HepG2 (cell line): ENCODE data around the gene STARD5. TPM values are rescaled to one million over a fixed set of nuclear protein-coding genes. Genes with fewer than 3 reads are reported as not detected.

Experiments used
- ARHGAP35 ChIP-seq: sonication (generic); formaldehyde crosslinking; IDR thresholded peaks from 2 replicates; pipeline ENCODE4 v1.9.0; 2022; ENCODE audit warnings: mild to moderate bottlenecking, inconsistent platforms, moderate library complexity, missing genetic modification reagents, borderline replicate concordance
- BHLHE40 ChIP-seq: IDR thresholded peaks from 2 replicates; pipeline ENCODE4 v1.6.1; 2011; ENCODE audit warnings: low read length, improper control_type of control experiment
- GABPB1 ChIP-seq: IDR thresholded peaks from 2 replicates; pipeline ENCODE4 v1.6.1; 2016; ENCODE audit warnings: mild to moderate bottlenecking, missing genetic modification reagents, moderate library complexity, missing compliant biosample characterization
- IKZF5 ChIP-seq: IDR thresholded peaks from 2 replicates; pipeline ENCODE4 v1.6.1; 2018; ENCODE audit warnings: missing genetic modification reagents, mild to moderate bottlenecking, missing compliant biosample characterization
- MEF2D ChIP-seq: sonication (generic); formaldehyde crosslinking; IDR thresholded peaks from 2 replicates; pipeline ENCODE4 v1.5.1; 2020; ENCODE audit warnings: mild to moderate bottlenecking, missing genetic modification reagents
- MTF1 ChIP-seq: sonication (generic); formaldehyde crosslinking; IDR thresholded peaks from 2 replicates; pipeline ENCODE4 v1.5.0; 2020; ENCODE audit warnings: missing genetic modification reagents
- MZF1 ChIP-seq: sonication (generic); formaldehyde crosslinking; IDR thresholded peaks from 2 replicates; pipeline ENCODE4 v1.8.1; 2023; ENCODE audit warnings: mild to moderate bottlenecking, missing genetic modification reagents, borderline replicate concordance
- RCOR2 ChIP-seq: IDR thresholded peaks from 2 replicates; pipeline ENCODE4 v1.6.1; 2016; ENCODE audit warnings: missing biosample characterization, missing genetic modification reagents
- SP5 ChIP-seq: IDR thresholded peaks from 2 replicates; pipeline ENCODE4 v1.6.1; 2016; ENCODE audit warnings: low read depth, borderline replicate concordance
- ZNF232 ChIP-seq: sonication (generic); formaldehyde crosslinking; IDR thresholded peaks from 2 replicates; pipeline ENCODE4 v1.4.0; 2020; ENCODE audit warnings: missing genetic modification reagents, borderline replicate concordance
- ZNF34 ChIP-seq: sonication (generic); formaldehyde crosslinking; IDR thresholded peaks from 2 replicates; pipeline ENCODE4 v1.4.0; 2020; ENCODE audit warnings: mild to moderate bottlenecking, missing genetic modification reagents, borderline replicate concordance
- ZNF430 ChIP-seq: sonication (generic); formaldehyde crosslinking; IDR thresholded peaks from 2 replicates; pipeline ENCODE4 v1.9.0; 2021; ENCODE audit warnings: mild to moderate bottlenecking, missing genetic modification reagents
- ZNF446 ChIP-seq: sonication (generic); formaldehyde crosslinking; IDR thresholded peaks from 2 replicates; pipeline ENCODE4 v1.5.0; 2020; ENCODE audit warnings: mild to moderate bottlenecking, missing genetic modification reagents
- ZNF510 ChIP-seq: sonication (generic); formaldehyde crosslinking; IDR thresholded peaks from 2 replicates; pipeline ENCODE4 v1.4.0; 2020; ENCODE audit warnings: low read depth, mild to moderate bottlenecking, missing genetic modification reagents
- ZNF879 ChIP-seq: sonication (generic); formaldehyde crosslinking; IDR thresholded peaks from 2 replicates; pipeline ENCODE4 v1.8.1; 2023; ENCODE audit warnings: missing genetic modification reagents
- polyA plus RNA-seq, 8 experiments: library from polyadenylated mRNA; depleted of rRNA in 3 of 8; stranded (reverse) in 7 of 8; unstranded in 1 of 8; fragments of >200 nt; fragmentation: Illumina TruSeq in 4 of 8; extraction: Trizol in 4 of 8; gene quantifications; 2 replicates each; pipeline versions ENCODE4 v1.2.1 to v1.2.3, GENCODE V29; 2011 to 2016; ENCODE audit warnings: low read depth in 4 of 8, missing spikeins in 1 of 8, mixed read lengths in 1 of 8; ENCODE audit not compliant: insufficient read depth in 1 of 8
- total RNA-seq, 5 experiments: library from RNA; depleted of rRNA; stranded (reverse); fragments of >200 nt; fragmentation: Illumina TruSeq; extraction: Trizol; gene quantifications; 2 replicates each; pipeline ENCODE4 v1.2.3, GENCODE V29; 2016; ENCODE audit warnings: low read depth in 1 of 5
- TF ChIP-seq, protein P1 (sequence below), 2 experiments: sonication (generic) in 1 of 2; formaldehyde crosslinking in 1 of 2; IDR thresholded peaks; 2 replicates each; pipeline versions ENCODE4 v1.4.0 to v1.6.1; 2016 to 2020; ENCODE audit warnings: borderline replicate concordance in 1 of 2, low read depth in 1 of 2, mild to moderate bottlenecking in 1 of 2, missing genetic modification reagents in 1 of 2
- TF ChIP-seq, protein P2 (sequence below): sonication (generic); formaldehyde crosslinking; IDR thresholded peaks from 2 replicates; pipeline ENCODE4 v1.8.1; 2023; ENCODE audit warnings: mild to moderate bottlenecking, missing genetic modification reagents
- TF ChIP-seq, protein P3 (sequence below): sonication (generic); formaldehyde crosslinking; IDR thresholded peaks from 2 replicates; pipeline ENCODE4 v1.9.0; 2021; ENCODE audit warnings: missing genetic modification reagents, borderline replicate concordance

The STARD5 gene
- total and polyA plus RNA-seq, 2 of the 13 experiments (the other 11 are each of a cell fraction or from before 2014, with no cell fraction given): 3.1 to 3.5 TPM

- TF ChIP-seq, protein P1, sequence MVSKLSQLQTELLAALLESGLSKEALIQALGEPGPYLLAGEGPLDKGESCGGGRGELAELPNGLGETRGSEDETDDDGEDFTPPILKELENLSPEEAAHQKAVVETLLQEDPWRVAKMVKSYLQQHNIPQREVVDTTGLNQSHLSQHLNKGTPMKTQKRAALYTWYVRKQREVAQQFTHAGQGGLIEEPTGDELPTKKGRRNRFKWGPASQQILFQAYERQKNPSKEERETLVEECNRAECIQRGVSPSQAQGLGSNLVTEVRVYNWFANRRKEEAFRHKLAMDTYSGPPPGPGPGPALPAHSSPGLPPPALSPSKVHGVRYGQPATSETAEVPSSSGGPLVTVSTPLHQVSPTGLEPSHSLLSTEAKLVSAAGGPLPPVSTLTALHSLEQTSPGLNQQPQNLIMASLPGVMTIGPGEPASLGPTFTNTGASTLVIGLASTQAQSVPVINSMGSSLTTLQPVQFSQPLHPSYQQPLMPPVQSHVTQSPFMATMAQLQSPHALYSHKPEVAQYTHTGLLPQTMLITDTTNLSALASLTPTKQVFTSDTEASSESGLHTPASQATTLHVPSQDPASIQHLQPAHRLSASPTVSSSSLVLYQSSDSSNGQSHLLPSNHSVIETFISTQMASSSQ (IDR thresholded peaks at IDR 0.05; ENCODE audit: low read depth): no peak
- TF ChIP-seq, protein P1 (CRISPR knock-in tag; IDR thresholded peaks at IDR 0.05; ENCODE audit: borderline replicate concordance): 0 out of 2 replicates have a peak, but pooled peaks have one; percentile 31
- no peak for TF ChIP-seq MZF1 (CRISPR knock-in tag)
- no peak for TF ChIP-seq ZNF879 (CRISPR knock-in tag)
- no peak for TF ChIP-seq RCOR2 (CRISPR knock-in tag)
- no peak for TF ChIP-seq ZNF510
- peak; percentile 47; the same call in 1 of the 2 replicates for TF ChIP-seq ZNF430
- TF ChIP-seq, protein P2, sequence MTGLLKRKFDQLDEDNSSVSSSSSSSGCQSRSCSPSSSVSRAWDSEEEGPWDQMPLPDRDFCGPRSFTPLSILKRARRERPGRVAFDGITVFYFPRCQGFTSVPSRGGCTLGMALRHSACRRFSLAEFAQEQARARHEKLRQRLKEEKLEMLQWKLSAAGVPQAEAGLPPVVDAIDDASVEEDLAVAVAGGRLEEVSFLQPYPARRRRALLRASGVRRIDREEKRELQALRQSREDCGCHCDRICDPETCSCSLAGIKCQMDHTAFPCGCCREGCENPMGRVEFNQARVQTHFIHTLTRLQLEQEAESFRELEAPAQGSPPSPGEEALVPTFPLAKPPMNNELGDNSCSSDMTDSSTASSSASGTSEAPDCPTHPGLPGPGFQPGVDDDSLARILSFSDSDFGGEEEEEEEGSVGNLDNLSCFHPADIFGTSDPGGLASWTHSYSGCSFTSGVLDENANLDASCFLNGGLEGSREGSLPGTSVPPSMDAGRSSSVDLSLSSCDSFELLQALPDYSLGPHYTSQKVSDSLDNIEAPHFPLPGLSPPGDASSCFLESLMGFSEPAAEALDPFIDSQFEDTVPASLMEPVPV: no peak
- no peak for TF ChIP-seq BHLHE40
- TF ChIP-seq ZNF446 (CRISPR knock-in tag): peak; percentile 32; the same call in 1 of the 2 replicates
- TF ChIP-seq GABPB1 (CRISPR knock-in tag): peak; percentile 74
- no peak for TF ChIP-seq ZNF34
- peak; percentile 58; the same call in 1 of the 2 replicates for TF ChIP-seq SP5 (CRISPR knock-in tag)
- no peak; the same call in 1 of the 2 replicates for TF ChIP-seq IKZF5
- TF ChIP-seq ARHGAP35 (CRISPR knock-in tag): no peak
- TF ChIP-seq, protein P3, sequence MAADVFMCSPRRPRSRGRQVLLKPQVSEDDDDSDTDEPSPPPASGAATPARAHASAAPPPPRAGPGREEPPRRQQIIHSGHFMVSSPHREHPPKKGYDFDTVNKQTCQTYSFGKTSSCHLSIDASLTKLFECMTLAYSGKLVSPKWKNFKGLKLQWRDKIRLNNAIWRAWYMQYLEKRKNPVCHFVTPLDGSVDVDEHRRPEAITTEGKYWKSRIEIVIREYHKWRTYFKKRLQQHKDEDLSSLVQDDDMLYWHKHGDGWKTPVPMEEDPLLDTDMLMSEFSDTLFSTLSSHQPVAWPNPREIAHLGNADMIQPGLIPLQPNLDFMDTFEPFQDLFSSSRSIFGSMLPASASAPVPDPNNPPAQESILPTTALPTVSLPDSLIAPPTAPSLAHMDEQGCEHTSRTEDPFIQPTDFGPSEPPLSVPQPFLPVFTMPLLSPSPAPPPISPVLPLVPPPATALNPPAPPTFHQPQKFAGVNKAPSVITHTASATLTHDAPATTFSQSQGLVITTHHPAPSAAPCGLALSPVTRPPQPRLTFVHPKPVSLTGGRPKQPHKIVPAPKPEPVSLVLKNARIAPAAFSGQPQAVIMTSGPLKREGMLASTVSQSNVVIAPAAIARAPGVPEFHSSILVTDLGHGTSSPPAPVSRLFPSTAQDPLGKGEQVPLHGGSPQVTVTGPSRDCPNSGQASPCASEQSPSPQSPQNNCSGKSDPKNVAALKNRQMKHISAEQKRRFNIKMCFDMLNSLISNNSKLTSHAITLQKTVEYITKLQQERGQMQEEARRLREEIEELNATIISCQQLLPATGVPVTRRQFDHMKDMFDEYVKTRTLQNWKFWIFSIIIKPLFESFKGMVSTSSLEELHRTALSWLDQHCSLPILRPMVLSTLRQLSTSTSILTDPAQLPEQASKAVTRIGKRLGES: no peak
- no peak for TF ChIP-seq MTF1
- TF ChIP-seq ZNF232 (CRISPR knock-in tag): no peak; the same call in 1 of the 2 replicates
- TF ChIP-seq MEF2D: no peak
Observed at GRCh38 chr15:81323944-81324881, at the start of gene STARD5 (continued).
